DMS 273 (cell line): ENCODE measurements around the gene CPT1A.
A peak's percentile ranks its signal among the peaks of the same experiment; 100 is the strongest.

Experiments used
- DNase-seq: peaks from one replicate; lab custom pipeline; 2025; ENCODE audit not compliant: unreplicated experiment; lab: John Stamatoyannopoulos, UW

CPT1A gene

GRCh38 chr11:68832476-68833181 is 9.1 kb downstream of the CPT1A start:
- DNase-seq, result peak; percentile 31

GRCh38 chr11:68831124-68831523 is 10.6 kb downstream of the CPT1A start:
- no peak for DNase-seq

DNA sequence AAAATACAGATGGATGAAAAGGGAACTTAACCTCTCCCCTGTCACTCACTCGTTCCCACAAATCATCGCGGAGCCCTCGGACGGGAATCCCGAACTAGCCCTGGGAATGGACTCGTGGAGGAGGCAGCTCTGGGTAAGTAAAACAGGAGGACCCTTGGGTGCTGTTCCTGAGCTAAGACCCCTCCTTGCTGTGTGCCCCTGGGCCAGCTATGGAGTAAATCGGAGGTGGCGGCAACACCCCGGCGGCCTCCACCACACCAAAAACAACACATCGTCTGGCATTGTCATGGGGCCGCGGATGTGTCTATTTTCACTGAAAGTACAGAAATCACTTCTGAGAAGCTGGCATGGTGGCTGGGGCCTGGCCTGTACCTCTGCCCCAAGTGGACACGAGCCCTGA is 12.1 kb downstream of the CPT1A start:
- no peak for DNase-seq

DNA sequence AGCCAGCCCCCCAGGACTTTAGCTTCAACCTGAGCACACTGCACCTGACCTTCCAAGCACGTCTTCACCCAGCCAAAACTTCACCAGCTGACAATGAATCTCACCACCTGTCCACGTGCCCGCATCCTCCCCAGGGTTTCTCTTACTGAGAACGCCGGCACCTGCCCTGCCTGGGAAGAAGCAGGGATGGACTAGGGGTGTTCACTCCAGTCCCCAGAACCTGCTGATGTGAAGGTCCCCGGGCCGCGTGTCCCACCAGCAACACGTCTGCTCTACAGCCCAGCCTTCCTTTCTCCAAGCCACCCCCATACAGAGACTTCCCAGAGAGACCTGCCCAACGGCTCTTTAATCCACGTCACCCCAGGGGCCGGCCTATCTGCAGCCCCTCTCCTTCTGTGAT is 12.8 kb downstream of the CPT1A start:
- DNase-seq, result no peak

GRCh38 chr11:68828155-68828931 is 13.4 kb downstream of the CPT1A start:
- DNase-seq, result no peak

DNA sequence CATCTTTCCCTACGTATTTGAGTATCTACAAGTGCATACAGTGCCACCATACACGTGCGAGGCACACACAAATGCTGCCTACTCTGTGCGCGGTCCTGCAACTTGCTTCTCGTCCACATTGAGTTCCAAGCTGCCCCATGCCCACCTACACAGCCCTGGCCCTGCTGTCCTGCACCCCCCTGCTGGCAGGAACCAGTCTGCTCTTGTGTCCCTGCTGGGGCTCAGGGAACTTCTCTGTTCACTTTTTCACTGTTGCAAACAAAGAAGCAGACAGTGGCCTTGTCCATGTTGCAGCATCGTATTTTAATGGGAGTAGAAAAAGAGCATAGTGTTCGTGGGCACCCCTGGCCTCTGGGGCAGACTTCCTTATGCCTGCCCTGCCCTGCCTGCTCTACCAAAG is 14.0 kb downstream of the CPT1A start:
- no peak for DNase-seq

DNA sequence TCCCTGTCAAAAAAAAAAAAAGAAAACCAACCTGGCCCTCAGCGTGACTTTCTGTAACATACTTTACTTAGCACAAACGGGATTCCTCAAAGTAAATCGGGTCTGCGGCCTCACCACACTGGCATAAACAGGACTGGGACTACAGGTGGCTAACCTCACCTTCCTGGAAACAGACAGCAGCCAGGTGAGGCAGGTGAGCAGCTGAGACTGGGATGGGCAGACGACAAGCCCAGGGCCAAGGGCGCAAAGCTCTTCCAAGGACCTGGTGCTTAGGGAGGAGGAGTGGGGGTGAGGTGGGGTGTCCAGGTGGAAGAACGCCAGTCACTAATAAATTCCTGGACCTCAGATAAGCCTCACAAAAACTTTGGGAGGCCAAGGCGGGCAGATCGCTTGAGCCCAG is 15.0 kb downstream of the CPT1A start:
- no peak for DNase-seq

DNA sequence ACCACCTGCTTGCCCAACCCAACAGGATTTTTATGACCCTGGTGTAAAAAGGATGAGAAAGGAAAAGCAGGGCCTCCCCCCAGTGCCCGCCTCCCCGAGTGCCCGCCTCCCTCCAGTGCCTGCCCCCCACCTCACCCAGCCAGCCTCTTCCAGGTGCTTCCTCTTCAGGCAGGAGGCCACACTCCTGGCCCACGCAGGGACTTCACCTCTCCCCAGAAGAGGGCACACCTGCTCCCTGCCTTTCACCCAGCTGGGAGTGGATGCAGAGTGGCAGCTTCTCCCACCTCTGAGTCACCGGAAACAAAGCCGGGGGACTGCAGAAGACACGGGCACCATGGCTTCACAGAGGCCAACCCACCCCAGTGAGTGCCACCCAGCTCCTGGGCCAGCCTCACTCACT is 16.1 kb downstream of the CPT1A start:
- DNase-seq, result no peak

GRCh38 chr11:68822546-68822945 is 19.2 kb downstream of the CPT1A start:
- DNase-seq, result no peak

DNA sequence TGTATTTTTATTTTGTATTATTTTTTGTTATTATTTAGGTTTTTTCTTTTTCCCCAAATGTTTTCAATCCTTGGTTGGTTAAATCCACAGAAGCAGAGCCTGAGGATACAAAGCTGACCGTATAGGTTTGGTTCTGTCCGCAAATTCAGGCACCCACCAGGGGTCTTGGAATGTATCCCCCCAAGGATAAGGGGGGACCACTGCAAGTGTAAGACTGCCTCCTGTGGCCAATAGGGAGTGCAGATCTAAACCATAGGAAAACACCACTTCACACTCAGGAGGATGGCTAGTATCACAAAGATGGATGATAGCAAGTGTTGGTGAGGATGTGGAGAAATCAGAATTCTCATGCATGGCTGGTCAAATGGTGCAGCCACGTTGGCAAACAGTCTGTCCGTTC is 20.0 kb downstream of the CPT1A start:
- DNase-seq, result no peak

- no peak for DNase-seq
These were observed 22.4 kb downstream of the CPT1A start for GRCh38 chr11:68819362-68819761.

DNA sequence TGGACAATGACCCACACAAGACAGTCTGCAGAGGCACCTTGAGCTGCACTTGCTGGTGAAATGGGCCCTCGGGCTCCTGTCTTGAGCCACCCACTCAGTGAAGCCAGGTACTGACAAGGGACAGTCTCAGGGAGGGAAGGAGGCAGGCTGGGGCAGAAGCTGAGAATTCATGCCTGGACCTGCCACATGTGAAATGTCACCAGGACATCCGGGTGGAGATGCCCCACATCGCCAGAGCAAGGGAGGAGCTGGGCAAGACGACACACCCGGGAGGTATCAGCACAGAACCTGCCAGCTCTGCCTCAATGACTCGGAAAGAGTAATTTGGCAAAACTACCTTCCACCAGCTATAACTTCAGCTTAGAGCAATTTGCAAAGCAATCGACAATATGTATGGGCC is 23.5 kb downstream of the CPT1A start:
- DNase-seq, result no peak

DNA sequence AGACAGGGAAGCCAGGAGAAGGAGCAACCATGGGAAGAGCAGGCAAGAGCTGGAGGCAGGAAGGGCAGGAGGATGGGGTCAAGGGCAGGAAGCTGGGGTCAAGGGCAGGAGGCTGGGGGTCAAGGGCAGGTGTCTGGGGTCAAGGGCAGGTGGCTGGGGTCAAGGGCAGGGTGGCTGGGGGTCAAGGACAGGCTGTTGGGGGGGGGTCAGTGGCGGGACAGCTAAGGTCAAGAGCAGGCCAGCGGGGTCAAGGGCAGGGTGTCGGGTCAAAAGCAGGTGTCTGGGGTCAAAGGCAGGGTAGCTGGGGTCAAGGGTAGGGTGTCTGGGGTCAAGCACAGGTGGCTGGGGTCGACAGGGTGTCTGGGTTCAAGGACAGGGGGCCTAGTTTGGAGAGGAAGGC is 24.2 kb downstream of the CPT1A start:
- DNase-seq, result no peak

DNA sequence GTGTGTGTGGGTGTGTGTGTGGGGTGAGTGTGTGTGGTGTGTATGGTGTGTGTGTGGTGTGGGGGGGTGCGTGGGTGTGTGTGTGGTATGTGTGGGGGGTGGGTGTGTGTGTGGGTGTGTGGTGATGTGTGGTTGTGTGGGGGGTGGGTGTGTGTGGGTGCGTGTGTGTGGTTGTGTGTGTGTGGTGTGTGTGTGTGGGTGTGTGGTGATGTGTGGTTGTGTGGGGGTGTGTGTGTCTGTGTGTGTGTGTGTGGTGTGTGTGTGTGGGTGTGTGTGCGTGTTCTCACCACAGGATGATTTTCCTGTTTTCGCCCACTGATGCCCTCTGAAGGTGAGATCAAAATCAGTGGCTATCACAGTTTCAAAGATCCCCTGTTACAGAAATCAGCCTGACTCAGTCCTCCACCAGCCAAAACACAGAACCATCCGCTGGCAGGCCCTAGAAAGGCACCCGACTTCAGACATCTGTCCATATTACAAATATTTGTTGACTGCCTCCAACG is 24.7 kb downstream of the CPT1A start:
- DNase-seq, result no peak

DNA sequence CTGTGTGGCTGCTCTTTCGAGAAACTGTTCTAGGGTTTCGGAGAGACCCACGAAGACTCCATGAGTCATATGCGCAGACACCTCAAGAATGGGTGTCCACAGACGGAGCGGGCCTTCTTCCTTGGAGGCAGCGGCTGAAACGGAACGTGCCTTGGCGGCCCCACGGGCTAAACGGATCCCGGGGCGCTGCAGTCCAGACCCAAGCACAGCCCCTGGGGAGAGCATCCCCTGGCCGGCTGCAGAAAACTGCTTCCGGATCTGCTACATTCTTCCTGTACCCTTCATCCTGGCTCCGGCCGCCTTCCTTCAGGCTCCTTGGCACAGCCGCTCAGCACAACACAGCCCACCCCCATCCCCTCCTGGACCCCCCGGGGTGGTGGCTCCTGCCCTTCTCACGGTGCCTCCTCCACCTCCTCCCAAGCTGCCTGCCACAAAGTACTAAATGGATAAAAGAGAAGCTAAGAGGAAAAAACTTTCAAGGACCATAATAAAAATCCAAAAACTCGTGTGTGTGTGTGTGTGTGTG is 25.4 kb downstream of the CPT1A start:
- DNase-seq, result no peak

DNA sequence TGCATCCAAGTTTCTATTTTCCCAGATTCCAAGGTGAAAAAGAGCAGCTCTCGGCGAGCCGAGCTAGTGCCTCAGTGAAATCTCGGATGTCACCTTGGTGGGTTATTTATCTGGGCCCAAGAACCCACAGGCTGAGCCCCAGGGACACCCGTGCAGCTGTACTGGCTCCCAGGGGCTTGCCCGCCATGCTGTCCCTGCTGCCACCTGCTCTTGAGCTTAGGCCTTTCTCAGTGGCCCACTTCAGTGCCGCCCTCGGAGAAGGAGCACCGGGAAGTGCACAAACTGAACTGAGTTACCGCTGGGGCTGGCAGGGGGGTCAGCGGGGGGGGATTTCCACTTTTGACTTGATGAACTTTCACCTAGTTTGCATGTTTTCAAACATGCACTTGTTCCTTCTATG is 27.9 kb downstream of the CPT1A start:
- no peak for DNase-seq

GRCh38 chr11:68812526-68812925 is 29.2 kb downstream of the CPT1A start:
- DNase-seq, result no peak

- DNase-seq, result peak; percentile 27
These were observed 31.6 kb downstream of the CPT1A start for GRCh38 chr11:68810164-68810563.

DNA sequence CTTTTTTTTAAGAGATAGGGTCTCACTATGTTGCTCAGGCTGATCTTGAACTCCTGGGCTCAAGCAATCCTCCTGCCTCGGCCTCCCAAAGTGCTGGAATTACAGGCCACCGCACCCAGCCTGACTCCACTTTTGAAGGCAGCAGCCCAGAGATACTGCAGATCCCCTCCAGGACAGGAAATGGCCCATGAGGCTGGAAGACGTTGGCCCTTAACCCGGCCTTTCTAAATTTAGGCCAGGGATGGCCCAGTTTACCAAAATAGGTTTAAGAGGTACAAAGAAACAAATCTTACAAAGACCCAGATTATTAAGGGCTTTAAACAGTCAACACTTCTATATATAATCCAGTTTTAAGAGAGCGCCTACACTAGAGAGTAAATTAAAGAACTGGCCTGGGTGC is 32.2 kb downstream of the CPT1A start:
- no peak for DNase-seq

DNA sequence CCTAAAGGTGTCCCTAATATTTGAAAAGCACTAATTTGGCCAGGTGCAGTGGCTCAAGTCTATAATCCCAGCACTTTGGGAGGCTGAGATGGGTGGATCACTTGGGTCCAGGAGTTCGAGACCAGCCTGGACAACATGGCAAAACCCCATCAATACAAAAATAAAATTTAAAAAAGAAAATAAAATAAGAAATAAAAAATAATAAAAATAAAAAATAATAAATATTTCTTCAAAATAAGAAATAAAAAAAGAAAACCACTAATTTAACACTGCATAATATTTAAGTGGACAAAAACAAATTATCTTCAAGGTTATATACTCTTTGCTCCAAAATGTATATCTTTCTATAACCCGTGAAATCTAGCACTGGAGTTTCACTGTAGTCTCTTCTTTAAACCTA is 32.9 kb downstream of the CPT1A start:
- no peak for DNase-seq

DNA sequence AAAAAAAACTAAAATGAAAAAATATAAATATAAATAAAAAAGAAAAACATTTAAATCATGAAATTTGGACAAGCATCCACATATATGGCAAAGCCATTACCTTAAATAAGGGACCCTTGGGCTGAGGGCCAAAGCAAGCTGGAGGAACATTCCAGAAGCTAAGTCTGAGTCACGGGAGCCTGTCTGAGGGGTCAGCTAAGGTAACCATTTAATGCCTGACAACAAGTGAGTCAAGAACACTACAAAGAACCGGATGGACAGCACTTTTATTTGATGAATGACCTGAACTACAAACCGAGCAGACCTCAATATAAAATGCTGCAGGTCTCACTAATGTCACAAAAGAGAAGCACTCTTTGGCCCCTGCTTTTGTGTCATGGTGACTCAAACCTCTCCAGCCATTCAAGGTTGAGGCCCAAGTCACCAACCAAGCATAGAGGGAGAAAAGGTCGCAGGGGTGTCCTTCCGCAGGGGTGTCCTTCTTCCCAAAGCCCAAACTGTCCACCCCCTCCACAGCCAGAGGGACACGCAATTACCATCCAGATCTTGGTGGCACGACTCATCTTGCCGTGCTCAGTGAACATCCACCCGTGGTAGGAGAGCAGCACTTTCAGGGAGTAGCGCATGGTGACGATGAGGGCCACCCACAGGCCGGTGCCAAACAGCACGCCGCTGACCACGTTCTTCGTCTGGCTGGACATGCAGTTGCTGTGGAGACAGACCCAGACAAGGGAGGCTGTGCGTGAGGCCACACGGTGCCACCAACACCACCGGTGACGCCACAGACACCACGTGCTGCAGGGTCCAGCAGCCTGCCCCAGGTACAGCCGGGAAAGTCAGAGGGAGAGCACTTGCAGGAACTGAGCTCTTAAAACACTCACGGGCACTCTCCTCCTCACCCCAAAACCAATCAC is 34.5 kb downstream of the CPT1A start:
- no peak for DNase-seq
